ENCODE data around the gene MTR.

GRCh38 chr1:236751935-236752334 lies 43.2 kb upstream of the MTR start:
- TF ChIP-seq CTCF (IDR thresholded peaks at IDR 0.05): no peak
- TF ChIP-seq EZH2 (IDR thresholded peaks at IDR 0.05; ENCODE audit: borderline replicate concordance, insufficient read depth, low read depth, low read length, poor library complexity, severe bottlenecking): no peak
